Gastroesophageal sphincter (tissue), 4 donors: ENCODE data around the gene TTC39C. TPM values are rescaled to one million over a fixed set of nuclear protein-coding genes. Genes with fewer than 3 reads are reported as not detected.
A peak's percentile ranks its signal among the peaks of the same experiment; 100 is the strongest.

Source experiments
- ATAC-seq: fragments of 150-250 bp; one replicate; pipeline ENCODE4 v1.9.1; 2016; ENCODE audit warnings: mild to moderate bottlenecking, moderate library complexity
- H3K27ac ChIP-seq, 4 donors: fragments of 200-600 bp; sonication (generic) in 3 of 4; 1 replicate in 3 of 4; 2 replicates in 1 of 4; pipeline ENCODE4 v1.5.1; 2016 to 2019
- H3K27me3 ChIP-seq: fragments of 200-600 bp; sonication (generic); one replicate; pipeline ENCODE4 v1.5.1; 2019
- H3K36me3 ChIP-seq, 2 donors: fragments of 200-600 bp; sonication (generic); one replicate each; pipeline ENCODE4 v1.5.1; 2019; ENCODE audit warnings: control low read depth in 1 of 2
- H3K4me1 ChIP-seq, 3 donors: fragments of 200-600 bp; sonication (generic); 1 replicate in 2 of 3; 2 replicates in 1 of 3; pipeline ENCODE4 v1.5.1; 2016 to 2019; ENCODE audit warnings: control low read depth in 2 of 3
- H3K4me3 ChIP-seq, 2 donors: fragments of 200-600 bp; sonication (generic); one replicate each; pipeline ENCODE4 v1.5.1; 2019; ENCODE audit warnings: mild to moderate bottlenecking in 1 of 2, moderate library complexity in 1 of 2
- H3K9me3 ChIP-seq, 3 donors: fragments of 200-600 bp; sonication (generic); one replicate each; pipeline ENCODE4 v1.5.1; 2017 to 2019; ENCODE audit warnings: control low read depth in 2 of 3
- CTCF ChIP-seq, 4 experiments: fragments of 200-600 bp in 2 of 4; fragments of 450-650 bp in 2 of 4; sonication (generic) in 1 of 4; IDR thresholded peaks; one replicate each; pipeline ENCODE4 v1.5.1; 2017 to 2019; ENCODE audit warnings: antibody characterized with exemption in 4 of 4, mild to moderate bottlenecking in 2 of 4, moderate library complexity in 2 of 4
- EP300 ChIP-seq: sonication (generic); formaldehyde crosslinking; IDR thresholded peaks from one replicate; pipeline ENCODE4 v1.6.1; 2017; ENCODE audit warnings: antibody characterized with exemption, mild to moderate bottlenecking
- POLR2A ChIP-seq, 2 donors: fragments of 450-650 bp; IDR thresholded peaks; one replicate each; pipeline ENCODE4 v1.6.1; 2017; ENCODE audit warnings: antibody characterized with exemption in 2 of 2, mild to moderate bottlenecking in 2 of 2, moderate library complexity in 1 of 2
- POLR2AphosphoS5 ChIP-seq: sonication (generic); formaldehyde crosslinking; IDR thresholded peaks from one replicate; pipeline ENCODE4 v1.6.1; 2017; ENCODE audit warnings: antibody characterized with exemption
- WGBS, 2 donors: methylation state at CpG; one replicate each; pipeline ENCODE4 v1.1.5; 2018; ENCODE audit warnings: low coverage in 1 of 2; 5-methylcytosine and 5-hydroxymethylcytosine counted together
- total RNA-seq, 4 donors: library from RNA; depleted of rRNA; stranded (reverse); fragments of >200 nt; gene quantifications; one replicate each; pipeline ENCODE4 v1.1.0, GENCODE V29; 2016

Gene TTC39C
- total RNA-seq, 4 donors from 2014 or later = 20.9 to 37.7 (median 33.6) TPM

- H3K4me1 ChIP-seq = peaks cover 5 to 35% (median 9%) of the 10 kb centered on the region in 3 donors
- H3K27ac ChIP-seq = peak overlapping the region; percentile 69 to 74 (median 72)
- no peaks in the 10 kb centered on the region for H3K36me3 ChIP-seq
- H3K9me3 ChIP-seq = no peaks in the 10 kb centered on the region
- H3K27me3 ChIP-seq = no peaks in the 10 kb centered on the region
- 36 to 38% methylated on average over 2 of the region's 2 CpGs for WGBS, 2 donors
- no peak for ATAC-seq
- no peak overlapping the region for H3K4me3 ChIP-seq
- TF ChIP-seq EP300 = no peak
- TF ChIP-seq POLR2AphosphoS5 = no peak
- no peak for TF ChIP-seq CTCF (IDR thresholded peaks at IDR 0.05)
- TF ChIP-seq POLR2A (IDR thresholded peaks at IDR 0.05) = no peak
Observed at GRCh38 chr18:23992941-23993280, 21.6 kb upstream of the TTC39C start.

- peak overlapping the region; percentile 35 to 73 (median 69) for H3K27ac ChIP-seq
- H3K36me3 ChIP-seq = no peaks in the 10 kb centered on the region
- peak; percentile 81 for ATAC-seq
- no peak overlapping the region for H3K4me3 ChIP-seq
- H3K27me3 ChIP-seq = no peaks in the 10 kb centered on the region
- no peaks in the 10 kb centered on the region for H3K9me3 ChIP-seq
- WGBS, 2 donors = 5 to 7% methylated on average over 7 to 9 of the region's 9 CpGs
- TF ChIP-seq POLR2A (IDR thresholded peaks at IDR 0.05) (no peak), EP300 (no peak), POLR2AphosphoS5 (peak; percentile 81), CTCF (IDR thresholded peaks at IDR 0.05) (no peak)
- H3K4me1 ChIP-seq = peaks cover 5 to 38% (median 9%) of the 10 kb centered on the region in 3 donors
Observed at GRCh38 chr18:23994361-23994902, 20.1 kb upstream of the TTC39C start.

- no peaks in the 10 kb centered on the region for H3K36me3 ChIP-seq
- H3K4me1 ChIP-seq = peaks cover 5 to 38% (median 9%) of the 10 kb centered on the region in 3 donors
- TF ChIP-seq EP300 (no peak), CTCF (IDR thresholded peaks at IDR 0.05) (no peak), POLR2A (IDR thresholded peaks at IDR 0.05) (no peak)
- no peaks in the 10 kb centered on the region for H3K27me3 ChIP-seq
- WGBS, 2 donors = 90 to 98% methylated on average over 6 to 10 of the region's 13 CpGs
- no peak for ATAC-seq
- no peak overlapping the region for H3K4me3 ChIP-seq
- no peaks in the 10 kb centered on the region for H3K9me3 ChIP-seq
- peak overlapping the region in 3 of 4 donors; percentile 65 to 73 (median 73) for H3K27ac ChIP-seq
Observed at GRCh38 chr18:23995180-23995579, 19.4 kb upstream of the TTC39C start.

GRCh38 chr18:23998018-23998417 is 16.5 kb upstream of the TTC39C start:
- Histone ChIP-seq H3K4me3 (no peak overlapping the region), H3K27me3 (no peaks in the 10 kb centered on the region), H3K36me3 (no peaks in the 10 kb centered on the region), H3K4me1 (peaks cover 3 to 25% (median 9%) of the 10 kb centered on the region in 3 donors), H3K27ac (peak overlapping the region in 1 of 4 donors; percentile 7), H3K9me3 (no peaks in the 10 kb centered on the region)
- 81% methylated on average over 2 of the region's 2 CpGs; no CpG with 5 or more reads in 1 of the 2 donors for WGBS, 2 donors
- no peak for ATAC-seq
- no peak for TF ChIP-seq POLR2AphosphoS5
- no peak for TF ChIP-seq POLR2A (IDR thresholded peaks at IDR 0.05)
- TF ChIP-seq CTCF (IDR thresholded peaks at IDR 0.05) = no peak
- TF ChIP-seq EP300 = no peak

- no peaks in the 10 kb centered on the region for H3K36me3 ChIP-seq
- TF ChIP-seq CTCF (IDR thresholded peaks at IDR 0.05) (no peak), POLR2A (IDR thresholded peaks at IDR 0.05) (no peak)
- no peak for ATAC-seq
- no peaks in the 10 kb centered on the region for H3K9me3 ChIP-seq
- H3K4me1 ChIP-seq = peaks cover 3 to 17% (median 8%) of the 10 kb centered on the region in 3 donors
- no peaks in the 10 kb centered on the region for H3K27me3 ChIP-seq
- 0 to 22% methylated on average over 2 to 3 of the region's 4 CpGs for WGBS, 2 donors
- H3K27ac ChIP-seq = peak overlapping the region in 1 of 4 donors; percentile 24
- H3K4me3 ChIP-seq = no peak overlapping the region
Observed at GRCh38 chr18:23998820-23999219, 15.7 kb upstream of the TTC39C start.
